ENCODE measurements around the gene CADPS2.

The CADPS2 gene

GRCh38 chr7:122578350-122578749, 307.9 kb downstream of the CADPS2 start:
- H3K4me3 ChIP-seq (ENCODE audit: low read length): no peak overlapping the region
- TF ChIP-seq ZNF274 (IDR thresholded peaks at IDR 0.05; ENCODE audit: low read depth, low read length): no peak

- TF ChIP-seq ZNF274 (IDR thresholded peaks at IDR 0.05; ENCODE audit: low read depth, low read length): no peak
- no peak overlapping the region for H3K4me3 ChIP-seq (ENCODE audit: low read length)
Measured at GRCh38 chr7:122577449-122578003, 308.7 kb downstream of the CADPS2 start.

- no peak for TF ChIP-seq ZNF274 (IDR thresholded peaks at IDR 0.05; ENCODE audit: low read depth, low read length)
- H3K4me3 ChIP-seq (ENCODE audit: low read length): no peak overlapping the region
Measured at GRCh38 chr7:122572706-122573105, 313.6 kb downstream of the CADPS2 start.

- H3K4me3 ChIP-seq (ENCODE audit: low read length): no peak overlapping the region
- no peak for TF ChIP-seq ZNF274 (IDR thresholded peaks at IDR 0.05; ENCODE audit: low read depth, low read length)
Measured at GRCh38 chr7:122561326-122561725, 324.9 kb downstream of the CADPS2 start.

- no peak overlapping the region for H3K4me3 ChIP-seq (ENCODE audit: low read length)
- TF ChIP-seq ZNF274 (IDR thresholded peaks at IDR 0.05; ENCODE audit: low read depth, low read length): no peak
Measured at GRCh38 chr7:122556873-122557542, 329.3 kb downstream of the CADPS2 start.

GRCh38 chr7:122556219-122556618, 330.0 kb downstream of the CADPS2 start:
- no peak overlapping the region for H3K4me3 ChIP-seq (ENCODE audit: low read length)
- no peak for TF ChIP-seq ZNF274 (IDR thresholded peaks at IDR 0.05; ENCODE audit: low read depth, low read length)

- no peak overlapping the region for H3K4me3 ChIP-seq (ENCODE audit: low read length)
- no peak for TF ChIP-seq ZNF274 (IDR thresholded peaks at IDR 0.05; ENCODE audit: low read depth, low read length)
Measured at GRCh38 chr7:122553761-122554160, 332.5 kb downstream of the CADPS2 start.

GRCh38 chr7:122552769-122553168, 333.5 kb downstream of the CADPS2 start:
- no peak for TF ChIP-seq ZNF274 (IDR thresholded peaks at IDR 0.05; ENCODE audit: low read depth, low read length)
- H3K4me3 ChIP-seq (ENCODE audit: low read length): no peak overlapping the region

GRCh38 chr7:122550545-122550944, 335.7 kb downstream of the CADPS2 start:
- H3K4me3 ChIP-seq (ENCODE audit: low read length): no peak overlapping the region
- no peak for TF ChIP-seq ZNF274 (IDR thresholded peaks at IDR 0.05; ENCODE audit: low read depth, low read length)

GRCh38 chr7:122549578-122549977, 336.7 kb downstream of the CADPS2 start:
- TF ChIP-seq ZNF274 (IDR thresholded peaks at IDR 0.05; ENCODE audit: low read depth, low read length): no peak
- no peak overlapping the region for H3K4me3 ChIP-seq (ENCODE audit: low read length)

GRCh38 chr7:122546496-122546895, 339.8 kb downstream of the CADPS2 start:
- TF ChIP-seq ZNF274 (IDR thresholded peaks at IDR 0.05; ENCODE audit: low read depth, low read length): no peak
- H3K4me3 ChIP-seq (ENCODE audit: low read length): no peak overlapping the region

GRCh38 chr7:122544463-122544862, 341.8 kb downstream of the CADPS2 start:
- no peak for TF ChIP-seq ZNF274 (IDR thresholded peaks at IDR 0.05; ENCODE audit: low read depth, low read length)
- H3K4me3 ChIP-seq (ENCODE audit: low read length): no peak overlapping the region

GRCh38 chr7:122543891-122544290, 342.4 kb downstream of the CADPS2 start:
- TF ChIP-seq ZNF274 (IDR thresholded peaks at IDR 0.05; ENCODE audit: low read depth, low read length): no peak
- H3K4me3 ChIP-seq (ENCODE audit: low read length): no peak overlapping the region

- no peak for TF ChIP-seq ZNF274 (IDR thresholded peaks at IDR 0.05; ENCODE audit: low read depth, low read length)
- no peak overlapping the region for H3K4me3 ChIP-seq (ENCODE audit: low read length)
Measured at GRCh38 chr7:122543166-122543565, 343.1 kb downstream of the CADPS2 start.

- TF ChIP-seq ZNF274 (IDR thresholded peaks at IDR 0.05; ENCODE audit: low read depth, low read length): no peak
- no peak overlapping the region for H3K4me3 ChIP-seq (ENCODE audit: low read length)
Measured at GRCh38 chr7:122535086-122535485, 351.2 kb downstream of the CADPS2 start.
